ENCODE data around the gene MAP6.

GRCh38 chr11:75616281-75616680, 52.6 kb downstream of the MAP6 start:
- TF ChIP-seq CTCF (IDR thresholded peaks at IDR 0.05; ENCODE audit: low read depth, low read length): no peak
- no peak for TF ChIP-seq POLR2A (IDR thresholded peaks at IDR 0.05; ENCODE audit: extremely low read depth, insufficient read length)
- no peak for TF ChIP-seq MAX (IDR thresholded peaks at IDR 0.05; ENCODE audit: low read depth, low read length)
- TF ChIP-seq MYC (IDR thresholded peaks at IDR 0.05; ENCODE audit: low read depth, low read length): no peak

All from NB4 (cell line).